Mesodermal cell (in vitro differentiated cells): Measurements from ENCODE around the gene CDC42BPG.

Experiments used
- H3K27ac ChIP-seq: 2 replicates; pipeline ENCODE4 v1.7.0; 2013; ENCODE audit warnings: mild to moderate bottlenecking, low read depth, low read length, moderate library complexity; ENCODE audit not compliant: severe bottlenecking
- H3K36me3 ChIP-seq: 2 replicates; pipeline ENCODE4 v1.7.1; 2013; ENCODE audit warnings: mild to moderate bottlenecking, low read length, moderate library complexity; ENCODE audit not compliant: control insufficient read depth, insufficient read depth
- H3K4me1 ChIP-seq: one replicate; pipeline ENCODE4 v1.7.1; 2013; ENCODE audit warnings: mild to moderate bottlenecking, low read length; ENCODE audit not compliant: insufficient read depth, control insufficient read depth, poor library complexity, severe bottlenecking
- H3K4me3 ChIP-seq: 2 replicates; pipeline ENCODE4 v1.7.0; 2013; ENCODE audit warnings: low read length, control low read depth, mild to moderate bottlenecking; ENCODE audit not compliant: insufficient read depth, poor library complexity, severe bottlenecking; ENCODE audit errors: extremely low read depth
- H3K9me3 ChIP-seq: 2 replicates; pipeline ENCODE4 v1.7.1; 2013; ENCODE audit warnings: mild to moderate bottlenecking, low read length, moderate library complexity; ENCODE audit not compliant: control insufficient read depth
- WGBS, 2 experiments: methylation state at CpG; one replicate each; pipeline ENCODE4 v1.1.5; 2013; ENCODE audit warnings: missing lambda C conversion rate in 2 of 2; ENCODE audit not compliant: insufficient coverage in 2 of 2; 5-methylcytosine and 5-hydroxymethylcytosine counted together

Gene CDC42BPG

GRCh38 chr11:64838600-64839334, 5.7 kb downstream of the CDC42BPG start:
- no peaks in the 10 kb centered on the region for H3K36me3 ChIP-seq
- H3K4me3 ChIP-seq = no peak overlapping the region
- H3K27ac ChIP-seq = no peak overlapping the region
- no peaks in the 10 kb centered on the region for H3K9me3 ChIP-seq
- WGBS, 2 experiments = 94% methylated on average over 21 to 24 of the region's 28 CpGs
- peaks cover 18% of the 10 kb centered on the region for H3K4me1 ChIP-seq

GRCh38 chr11:64837887-64838351, 6.5 kb downstream of the CDC42BPG start:
- Histone ChIP-seq H3K4me3 (no peak overlapping the region), H3K9me3 (no peaks in the 10 kb centered on the region), H3K4me1 (peaks cover 13% of the 10 kb centered on the region), H3K27ac (no peak overlapping the region), H3K36me3 (no peaks in the 10 kb centered on the region)
- WGBS, 2 experiments = 86 to 97% methylated on average over 6 to 8 of the region's 10 CpGs

- no peaks in the 10 kb centered on the region for H3K36me3 ChIP-seq
These were observed 7.9 kb downstream of the CDC42BPG start for GRCh38 chr11:64836448-64837072.

GRCh38 chr11:64835616-64836447, 8.6 kb downstream of the CDC42BPG start:
- 90 to 94% methylated on average over 10 to 15 of the region's 17 CpGs for WGBS, 2 experiments
- Histone ChIP-seq H3K27ac (no peak overlapping the region), H3K4me1 (no peaks in the 10 kb centered on the region), H3K36me3 (no peaks in the 10 kb centered on the region), H3K4me3 (no peak overlapping the region), H3K9me3 (no peaks in the 10 kb centered on the region)

More at GRCh38 chr11:64836448-64837072, 7.9 kb downstream of the CDC42BPG start:
- H3K4me1 ChIP-seq = no peaks in the 10 kb centered on the region
- H3K9me3 ChIP-seq = no peaks in the 10 kb centered on the region
- H3K4me3 ChIP-seq = no peak overlapping the region
- no peak overlapping the region for H3K27ac ChIP-seq
- 92% methylated on average over 10 of the region's 16 CpGs for WGBS, 2 experiments

GRCh38 chr11:64834723-64835615, 9.5 kb downstream of the CDC42BPG start:
- H3K9me3 ChIP-seq = no peaks in the 10 kb centered on the region
- WGBS, 2 experiments = 87 to 90% methylated on average over 17 to 23 of the region's 29 CpGs
- no peak overlapping the region for H3K27ac ChIP-seq
- no peaks in the 10 kb centered on the region for H3K36me3 ChIP-seq
- no peak overlapping the region for H3K4me3 ChIP-seq
- H3K4me1 ChIP-seq = no peaks in the 10 kb centered on the region

GRCh38 chr11:64834031-64834722, 10.3 kb downstream of the CDC42BPG start:
- H3K4me3 ChIP-seq = no peak overlapping the region
- H3K27ac ChIP-seq = no peak overlapping the region
- no peaks in the 10 kb centered on the region for H3K9me3 ChIP-seq
- no peaks in the 10 kb centered on the region for H3K36me3 ChIP-seq
- no peaks in the 10 kb centered on the region for H3K4me1 ChIP-seq
- 93 to 96% methylated on average over 23 to 24 of the region's 25 CpGs for WGBS, 2 experiments

- no peak overlapping the region for H3K27ac ChIP-seq
- H3K4me1 ChIP-seq = no peaks in the 10 kb centered on the region
- no peaks in the 10 kb centered on the region for H3K36me3 ChIP-seq
- no peak overlapping the region for H3K4me3 ChIP-seq
- 88 to 90% methylated on average over 2 to 6 of the region's 10 CpGs for WGBS, 2 experiments
- H3K9me3 ChIP-seq = no peaks in the 10 kb centered on the region
These were observed 10.9 kb downstream of the CDC42BPG start for GRCh38 chr11:64833509-64833908.

- no peaks in the 10 kb centered on the region for H3K4me1 ChIP-seq
- WGBS, 2 experiments = 94 to 98% methylated on average over 8 to 11 of the region's 12 CpGs
- H3K9me3 ChIP-seq = no peaks in the 10 kb centered on the region
- no peaks in the 10 kb centered on the region for H3K36me3 ChIP-seq
- H3K4me3 ChIP-seq = no peak overlapping the region
- H3K27ac ChIP-seq = no peak overlapping the region
These were observed 11.3 kb downstream of the CDC42BPG start for GRCh38 chr11:64833198-64833502.

GRCh38 chr11:64832467-64833197, 11.8 kb downstream of the CDC42BPG start:
- Histone ChIP-seq H3K36me3 (no peaks in the 10 kb centered on the region), H3K4me3 (no peak overlapping the region), H3K27ac (no peak overlapping the region), H3K9me3 (no peaks in the 10 kb centered on the region), H3K4me1 (no peaks in the 10 kb centered on the region)
- WGBS, 2 experiments = 96 to 98% methylated on average over 14 to 19 of the region's 21 CpGs
